Measurements from ENCODE around the gene VPS37D. TPM values are rescaled to one million over a fixed set of nuclear protein-coding genes. Genes with fewer than 3 reads are reported as not detected.
"Not testable (repeated sequence)": the region's sequence is repeated elsewhere in the genome, so short reads cannot be mapped to it uniquely, and the experiment has no call there.

Gene VPS37D
- total RNA-seq, 1 experiment from 2014 or later: 6.4 TPM

GRCh38 chr7:73659983-73660382 lies 7.6 kb upstream of the VPS37D start:
- no peaks in the 10 kb centered on the region for H3K36me3 ChIP-seq (replicated peaks; ENCODE audit: control insufficient read depth, insufficient read depth, low read length)
- no peak for DNase-seq

GRCh38 chr7:73660594-73660993 lies 7.0 kb upstream of the VPS37D start:
- not testable (repeated sequence) for H3K27me3 ChIP-seq (ENCODE audit: control insufficient read depth, insufficient read depth, low read length); H3K36me3 ChIP-seq (replicated peaks; ENCODE audit: control insufficient read depth, insufficient read depth, low read length)

More at GRCh38 chr7:73659983-73660382, 7.6 kb upstream of the VPS37D start:
- H3K27me3 ChIP-seq (ENCODE audit: control insufficient read depth, insufficient read depth, low read length): peaks cover 2% of the 10 kb centered on the region; the same call in 1 of the 2 replicates
- no peak overlapping the region for H3K4me3 ChIP-seq (ENCODE audit: insufficient read depth, low read depth, low read length)

GRCh38 chr7:73663033-73663432 lies 4.6 kb upstream of the VPS37D start:
- H3K36me3 ChIP-seq (replicated peaks; ENCODE audit: control insufficient read depth, insufficient read depth, low read length): no peaks in the 10 kb centered on the region
- peaks cover 5% of the 10 kb centered on the region; the same call in 1 of the 2 replicates for H3K27me3 ChIP-seq (ENCODE audit: control insufficient read depth, insufficient read depth, low read length)
- DNase-seq: no peak
- no peak overlapping the region for H3K4me3 ChIP-seq (ENCODE audit: insufficient read depth, low read depth, low read length)

More at GRCh38 chr7:73660594-73660993, 7.0 kb upstream of the VPS37D start:
- not testable (repeated sequence) for DNase-seq; H3K4me3 ChIP-seq (ENCODE audit: insufficient read depth, low read depth, low read length)

GRCh38 chr7:73668103-73668885 lies 663 bp downstream of the VPS37D start:
- Histone ChIP-seq H3K36me3 (replicated peaks; ENCODE audit: control insufficient read depth, insufficient read depth, low read length) (no peaks in the 10 kb centered on the region), H3K4me3 (ENCODE audit: insufficient read depth, low read depth, low read length) (peak overlapping the region; percentile 42), H3K27me3 (ENCODE audit: control insufficient read depth, insufficient read depth, low read length) (peaks cover 9% of the 10 kb centered on the region)
- peak; percentile 79 for DNase-seq

GRCh38 chr7:73668886-73669230 lies 1.2 kb downstream of the VPS37D start:
- H3K4me3 ChIP-seq (ENCODE audit: insufficient read depth, low read depth, low read length): no peak overlapping the region
- no peaks in the 10 kb centered on the region for H3K36me3 ChIP-seq (replicated peaks; ENCODE audit: control insufficient read depth, insufficient read depth, low read length)
- no peak for DNase-seq
- H3K27me3 ChIP-seq (ENCODE audit: control insufficient read depth, insufficient read depth, low read length): peaks cover 9% of the 10 kb centered on the region

- Histone ChIP-seq H3K4me3 (ENCODE audit: insufficient read depth, low read depth, low read length) (no peak overlapping the region), H3K36me3 (replicated peaks; ENCODE audit: control insufficient read depth, insufficient read depth, low read length) (no peaks in the 10 kb centered on the region), H3K27me3 (ENCODE audit: control insufficient read depth, insufficient read depth, low read length) (peaks cover 9% of the 10 kb centered on the region)
- peak; percentile 65 for DNase-seq
These were observed 1.7 kb downstream of the VPS37D start for GRCh38 chr7:73669288-73669701.

GRCh38 chr7:73669858-73670385 lies 2.3 kb downstream of the VPS37D start:
- H3K36me3 ChIP-seq (replicated peaks; ENCODE audit: control insufficient read depth, insufficient read depth, low read length): no peaks in the 10 kb centered on the region
- H3K4me3 ChIP-seq (ENCODE audit: insufficient read depth, low read depth, low read length): no peak overlapping the region
- DNase-seq: no peak
- H3K27me3 ChIP-seq (ENCODE audit: control insufficient read depth, insufficient read depth, low read length): peaks cover 9% of the 10 kb centered on the region

- peak; percentile 92 for DNase-seq
- Histone ChIP-seq H3K36me3 (replicated peaks; ENCODE audit: control insufficient read depth, insufficient read depth, low read length) (no peaks in the 10 kb centered on the region), H3K27me3 (ENCODE audit: control insufficient read depth, insufficient read depth, low read length) (peaks cover 9% of the 10 kb centered on the region), H3K4me3 (ENCODE audit: insufficient read depth, low read depth, low read length) (peak overlapping the region; percentile 5; the same call in 1 of the 2 replicates)
These were observed 3.7 kb downstream of the VPS37D start for GRCh38 chr7:73671322-73671661.

GRCh38 chr7:73671857-73672445 lies 4.3 kb downstream of the VPS37D start:
- H3K36me3 ChIP-seq (replicated peaks; ENCODE audit: control insufficient read depth, insufficient read depth, low read length): no peaks in the 10 kb centered on the region
- H3K4me3 ChIP-seq (ENCODE audit: insufficient read depth, low read depth, low read length): no peak overlapping the region
- peaks cover 6% of the 10 kb centered on the region for H3K27me3 ChIP-seq (ENCODE audit: control insufficient read depth, insufficient read depth, low read length)
- DNase-seq: no peak

GRCh38 chr7:73674468-73675124 lies 7.0 kb downstream of the VPS37D start:
- Histone ChIP-seq H3K36me3 (replicated peaks; ENCODE audit: control insufficient read depth, insufficient read depth, low read length) (peaks cover 3% of the 10 kb centered on the region), H3K4me3 (ENCODE audit: insufficient read depth, low read depth, low read length) (no peak overlapping the region), H3K27me3 (ENCODE audit: control insufficient read depth, insufficient read depth, low read length) (no peaks in the 10 kb centered on the region)
- no peak for DNase-seq

- not testable (repeated sequence) for DNase-seq; H3K36me3 ChIP-seq (replicated peaks; ENCODE audit: control insufficient read depth, insufficient read depth, low read length); H3K27me3 ChIP-seq (ENCODE audit: control insufficient read depth, insufficient read depth, low read length); H3K4me3 ChIP-seq (ENCODE audit: insufficient read depth, low read depth, low read length)
These were observed 8.4 kb downstream of the VPS37D start for GRCh38 chr7:73676062-73676461.

- Histone ChIP-seq H3K36me3 (replicated peaks; ENCODE audit: control insufficient read depth, insufficient read depth, low read length) (peaks cover 3% of the 10 kb centered on the region), H3K27me3 (ENCODE audit: control insufficient read depth, insufficient read depth, low read length) (no peaks in the 10 kb centered on the region), H3K4me3 (ENCODE audit: insufficient read depth, low read depth, low read length) (no peak overlapping the region)
- no peak for DNase-seq
These were observed 11.2 kb downstream of the VPS37D start for GRCh38 chr7:73678862-73679261.

- peaks cover 3% of the 10 kb centered on the region for H3K36me3 ChIP-seq (replicated peaks; ENCODE audit: control insufficient read depth, insufficient read depth, low read length)
- no peaks in the 10 kb centered on the region for H3K27me3 ChIP-seq (ENCODE audit: control insufficient read depth, insufficient read depth, low read length)
- no peak for DNase-seq
- no peak overlapping the region for H3K4me3 ChIP-seq (ENCODE audit: insufficient read depth, low read depth, low read length)
These were observed 12.1 kb downstream of the VPS37D start for GRCh38 chr7:73679709-73680108.

- no peak overlapping the region for H3K4me3 ChIP-seq (ENCODE audit: insufficient read depth, low read depth, low read length)
- H3K36me3 ChIP-seq (replicated peaks; ENCODE audit: control insufficient read depth, insufficient read depth, low read length): peaks cover 3% of the 10 kb centered on the region
- no peak for DNase-seq
- H3K27me3 ChIP-seq (ENCODE audit: control insufficient read depth, insufficient read depth, low read length): no peaks in the 10 kb centered on the region
These were observed 12.9 kb downstream of the VPS37D start for GRCh38 chr7:73680501-73680900.

- H3K4me3 ChIP-seq (ENCODE audit: insufficient read depth, low read depth, low read length): no peak overlapping the region
- DNase-seq: no peak
- peaks cover 3% of the 10 kb centered on the region for H3K36me3 ChIP-seq (replicated peaks; ENCODE audit: control insufficient read depth, insufficient read depth, low read length)
- H3K27me3 ChIP-seq (ENCODE audit: control insufficient read depth, insufficient read depth, low read length): no peaks in the 10 kb centered on the region
These were observed 13.4 kb downstream of the VPS37D start for GRCh38 chr7:73681031-73681430.

Data from H7 (cell line).